ENCODE results near the gene GALNT14. TPM values are rescaled to one million over a fixed set of nuclear protein-coding genes. Genes with fewer than 3 reads are reported as not detected.

GALNT14 gene
- total RNA-seq, 1 donor from 2014 or later, result 6.4 TPM

GRCh38 chr2:30942419-30942818 is 195.8 kb downstream of the GALNT14 start:
- Histone ChIP-seq H4K20me1 (ENCODE audit: low read depth) (no peaks in the 10 kb centered on the region), H3K4me2 (no peak overlapping the region), H2AFZ (replicated peaks) (no peak overlapping the region), H3K27me3 (no peaks in the 10 kb centered on the region), H3F3A (ENCODE audit: low read depth) (no peaks in the 10 kb centered on the region), H3K36me3 (no peaks in the 10 kb centered on the region), H3K9ac (no peak overlapping the region), H3K9me3 (ENCODE audit: low read depth) (no peaks in the 10 kb centered on the region), H3K79me2 (ENCODE audit: low read depth) (no peaks in the 10 kb centered on the region), H3K27ac (no peak overlapping the region), H3K4me3 (no peak overlapping the region), H3K4me1 (peaks cover 6% of the 10 kb centered on the region)
- Mint-ChIP-seq H3K36me3 (no peaks in the 10 kb centered on the region), H3K4me1 (peaks cover 4% of the 10 kb centered on the region), H3K27ac (no peak overlapping the region), H3K4me3 (no peak overlapping the region), H3K9me3 (no peaks in the 10 kb centered on the region), H3K27me3 (ENCODE audit: insufficient read depth, low read depth) (peaks cover 4% of the 10 kb centered on the region)
- TF ChIP-seq EZH2 (IDR thresholded peaks at IDR 0.05) (no peak), CTCF (IDR thresholded peaks at IDR 0.05) (no peak), EZH2phosphoT487 (IDR thresholded peaks at IDR 0.05) (no peak)
- no peak for DNase-seq (ENCODE audit: low spot score)

GRCh38 chr2:30940839-30941238 is 197.4 kb downstream of the GALNT14 start:
- Histone ChIP-seq H3K4me1 (peaks cover 15% of the 10 kb centered on the region), H3K27me3 (no peaks in the 10 kb centered on the region), H3K9ac (no peak overlapping the region), H2AFZ (replicated peaks) (no peak overlapping the region), H3K27ac (no peak overlapping the region), H3F3A (ENCODE audit: low read depth) (peaks cover 3% of the 10 kb centered on the region), H4K20me1 (ENCODE audit: low read depth) (no peaks in the 10 kb centered on the region), H3K79me2 (ENCODE audit: low read depth) (no peaks in the 10 kb centered on the region), H3K4me3 (no peak overlapping the region), H3K4me2 (no peak overlapping the region), H3K9me3 (ENCODE audit: low read depth) (no peaks in the 10 kb centered on the region), H3K36me3 (no peaks in the 10 kb centered on the region)
- TF ChIP-seq EZH2 (IDR thresholded peaks at IDR 0.05) (no peak), CTCF (IDR thresholded peaks at IDR 0.05) (no peak), EZH2phosphoT487 (IDR thresholded peaks at IDR 0.05) (no peak)
- Mint-ChIP-seq H3K27ac (no peak overlapping the region), H3K9me3 (no peaks in the 10 kb centered on the region), H3K4me1 (peaks cover 4% of the 10 kb centered on the region), H3K36me3 (no peaks in the 10 kb centered on the region), H3K4me3 (no peak overlapping the region), H3K27me3 (ENCODE audit: insufficient read depth, low read depth) (peaks cover 4% of the 10 kb centered on the region)
- DNase-seq (ENCODE audit: low spot score), result peak; percentile 8

- TF ChIP-seq CTCF (IDR thresholded peaks at IDR 0.05), result no peak
- TF ChIP-seq EZH2phosphoT487 (IDR thresholded peaks at IDR 0.05), result no peak
- no peak for TF ChIP-seq EZH2 (IDR thresholded peaks at IDR 0.05)
- no peak overlapping the region for H3K27ac ChIP-seq
- H3K4me1 ChIP-seq, result peaks cover 15% of the 10 kb centered on the region
- Mint-ChIP-seq H3K4me3 (no peak overlapping the region), H3K9me3 (no peaks in the 10 kb centered on the region), H3K27me3 (ENCODE audit: insufficient read depth, low read depth) (peaks cover 4% of the 10 kb centered on the region), H3K27ac (no peak overlapping the region), H3K4me1 (peaks cover 4% of the 10 kb centered on the region), H3K36me3 (no peaks in the 10 kb centered on the region)
- H3F3A ChIP-seq (ENCODE audit: low read depth), result peaks cover 3% of the 10 kb centered on the region
- H3K4me3 ChIP-seq, result no peak overlapping the region
- H3K9me3 ChIP-seq (ENCODE audit: low read depth), result no peaks in the 10 kb centered on the region
- H4K20me1 ChIP-seq (ENCODE audit: low read depth), result no peaks in the 10 kb centered on the region
- H3K4me2 ChIP-seq, result no peak overlapping the region
- H3K36me3 ChIP-seq, result no peaks in the 10 kb centered on the region
- H3K9ac ChIP-seq, result no peak overlapping the region
- H2AFZ ChIP-seq (replicated peaks), result no peak overlapping the region
- H3K79me2 ChIP-seq (ENCODE audit: low read depth), result no peaks in the 10 kb centered on the region
- no peaks in the 10 kb centered on the region for H3K27me3 ChIP-seq
- no peak for DNase-seq (ENCODE audit: low spot score)
Measured at GRCh38 chr2:30939364-30939763, 198.9 kb downstream of the GALNT14 start.
